HG03159 (cell line): ENCODE results near the gene CLDN9.

Source experiments
- ATAC-seq: cut with Tn5 transposase; IDR thresholded peaks from one replicate; pipeline ENCODE4 v1.9.1; 2021; ENCODE audit warnings: mild to moderate bottlenecking, moderate library complexity; ENCODE audit not compliant: unreplicated experiment

CLDN9 gene

GRCh38 chr16:2992383-2993081 is 20.2 kb upstream of the CLDN9 start:
- no peak for ATAC-seq

- ATAC-seq, result no peak
Measured at GRCh38 chr16:2996298-2996697, 16.4 kb upstream of the CLDN9 start.

- no peak for ATAC-seq
Measured at GRCh38 chr16:2999929-3000328, 12.8 kb upstream of the CLDN9 start.

GRCh38 chr16:3000540-3000939 is 12.2 kb upstream of the CLDN9 start:
- no peak for ATAC-seq

- no peak for ATAC-seq
Measured at GRCh38 chr16:3001316-3001715, 11.4 kb upstream of the CLDN9 start.

GRCh38 chr16:3003582-3004270 is 9.0 kb upstream of the CLDN9 start:
- ATAC-seq, result peak; percentile 89

GRCh38 chr16:3004319-3004718 is 8.4 kb upstream of the CLDN9 start:
- ATAC-seq, result peak; percentile 9

GRCh38 chr16:3004781-3005284 is 7.9 kb upstream of the CLDN9 start:
- no peak for ATAC-seq

- ATAC-seq, result no peak
Measured at GRCh38 chr16:3007059-3007956, 5.4 kb upstream of the CLDN9 start.

GRCh38 chr16:3007957-3008689 is 4.6 kb upstream of the CLDN9 start:
- ATAC-seq, result no peak

- ATAC-seq, result no peak
Measured at GRCh38 chr16:3008690-3009037, 4.1 kb upstream of the CLDN9 start.

GRCh38 chr16:3009568-3010390 is 2.9 kb upstream of the CLDN9 start:
- no peak for ATAC-seq

- ATAC-seq, result no peak
Measured at GRCh38 chr16:3010510-3010909, 2.2 kb upstream of the CLDN9 start.

GRCh38 chr16:3012246-3012645 is 477 bp upstream of the CLDN9 start:
- ATAC-seq, result no peak

GRCh38 chr16:3013491-3013951 is 798 bp downstream of the CLDN9 start:
- no peak for ATAC-seq

GRCh38 chr16:3013998-3014690 is 1.4 kb downstream of the CLDN9 start:
- no peak for ATAC-seq

- ATAC-seq, result no peak
Measured at GRCh38 chr16:3014971-3015370, 2.2 kb downstream of the CLDN9 start.

GRCh38 chr16:3015865-3016521 is 3.3 kb downstream of the CLDN9 start:
- ATAC-seq, result no peak

- ATAC-seq, result no peak
Measured at GRCh38 chr16:3017344-3017743, 4.6 kb downstream of the CLDN9 start.
